Stimulated activated CD4-positive, alpha-beta T cell treated with anti-CD3 and anti-CD28 coated beads, Interleukin-15, amount 100 ng/mL, for 48 hours (primary cell): Measurements from ENCODE around the gene RNF151.
A peak's percentile ranks its signal among the peaks of the same experiment; 100 is the strongest.

Experiments used
- DNase-seq, 2 donors: peaks; one replicate each; pipeline ENCODE4 v3.0.0-alpha.2; 2020; ENCODE audit warnings: low read depth in 2 of 2

RNF151 gene

DNA sequence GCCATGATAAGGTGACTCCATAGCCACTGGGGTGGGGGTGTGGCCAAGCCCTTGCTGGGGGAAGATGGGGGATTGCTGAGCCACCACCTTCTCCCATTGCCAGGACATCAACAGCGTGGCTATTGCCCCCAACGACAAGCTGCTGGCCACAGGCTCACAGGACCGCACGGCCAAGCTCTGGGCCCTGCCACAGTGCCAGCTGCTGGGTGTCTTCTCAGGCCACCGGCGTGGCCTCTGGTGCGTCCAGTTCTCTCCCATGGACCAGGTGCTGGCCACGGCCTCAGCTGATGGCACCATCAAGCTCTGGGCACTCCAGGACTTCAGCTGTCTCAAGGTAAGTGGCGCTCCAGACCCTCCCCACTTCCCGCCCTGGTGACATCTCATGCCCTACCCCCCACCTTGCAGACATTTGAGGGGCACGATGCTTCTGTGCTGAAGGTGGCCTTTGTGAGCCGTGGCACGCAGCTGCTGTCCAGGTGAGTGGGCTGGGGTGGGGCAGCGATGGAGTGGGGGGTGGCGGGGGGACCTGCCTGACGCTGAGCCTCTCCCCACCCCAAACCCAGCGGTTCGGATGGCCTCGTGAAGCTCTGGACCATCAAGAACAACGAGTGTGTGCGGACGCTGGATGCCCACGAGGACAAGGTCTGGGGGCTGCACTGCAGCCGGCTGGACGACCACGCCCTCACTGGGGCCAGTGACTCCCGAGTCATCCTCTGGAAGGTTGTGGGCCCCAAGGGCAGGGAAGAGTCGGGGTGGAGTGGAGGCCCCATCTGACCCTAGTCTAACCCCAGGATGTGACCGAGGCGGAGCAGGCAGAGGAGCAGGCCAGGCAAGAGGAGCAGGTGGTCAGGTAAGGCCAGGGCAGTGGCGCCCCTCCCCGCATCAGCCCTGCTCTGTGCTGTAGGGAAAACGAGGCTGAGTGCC lies 10.6 kb downstream of the RNF151 start:
- no peak for DNase-seq

DNA sequence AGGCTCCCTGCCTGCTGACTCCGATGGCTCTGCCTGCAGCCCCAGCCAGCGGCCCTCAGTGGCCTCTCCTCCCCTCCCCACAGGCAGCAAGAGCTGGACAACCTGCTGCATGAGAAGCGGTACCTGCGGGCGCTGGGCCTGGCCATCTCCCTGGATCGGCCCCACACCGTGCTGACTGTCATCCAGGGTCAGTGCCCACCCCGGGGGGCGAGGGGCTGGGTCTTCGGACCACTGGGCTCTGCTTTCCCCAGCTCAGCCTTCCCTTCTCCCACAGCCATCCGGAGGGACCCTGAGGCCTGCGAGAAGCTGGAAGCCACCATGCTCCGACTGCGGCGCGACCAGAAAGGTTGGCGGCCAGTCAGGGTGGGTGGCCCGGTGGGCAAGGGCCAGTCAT lies 11.2 kb downstream of the RNF151 start:
- DNase-seq: no peak

DNA sequence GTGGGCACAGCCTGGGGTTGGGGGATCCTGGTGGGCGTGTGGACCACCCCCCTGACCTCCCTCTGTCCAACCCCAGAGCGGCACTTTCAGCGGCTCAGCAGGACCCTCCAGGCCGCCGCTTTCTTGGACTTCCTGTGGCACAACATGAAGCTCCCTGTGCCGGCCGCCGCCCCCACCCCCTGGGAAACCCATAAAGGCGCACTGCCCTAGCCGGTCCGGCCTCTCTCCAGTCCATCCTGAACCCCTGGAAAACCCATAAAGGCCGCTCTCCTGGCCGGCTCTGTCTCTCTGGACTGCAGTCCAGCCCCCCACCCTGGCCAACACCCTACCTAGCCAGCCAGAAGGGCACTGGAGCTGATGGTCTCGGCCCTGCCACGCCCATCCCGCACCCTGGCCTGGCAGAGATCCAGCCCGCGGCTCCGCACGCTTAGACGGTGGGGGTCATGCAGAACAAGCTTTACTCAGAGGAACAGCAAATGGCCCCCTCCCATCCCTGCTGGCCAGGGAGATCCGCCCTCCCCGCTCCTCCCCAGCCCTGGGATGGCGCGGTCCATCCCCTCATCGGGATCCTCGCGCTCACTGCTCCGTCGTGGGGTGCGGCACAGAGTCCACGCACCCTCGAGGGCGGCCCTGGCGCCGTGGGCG lies 11.9 kb downstream of the RNF151 start:
- DNase-seq: no peak

- no peak for DNase-seq
These were observed 12.8 kb downstream of the RNF151 start for GRCh38 chr16:1979271-1980029.

DNA sequence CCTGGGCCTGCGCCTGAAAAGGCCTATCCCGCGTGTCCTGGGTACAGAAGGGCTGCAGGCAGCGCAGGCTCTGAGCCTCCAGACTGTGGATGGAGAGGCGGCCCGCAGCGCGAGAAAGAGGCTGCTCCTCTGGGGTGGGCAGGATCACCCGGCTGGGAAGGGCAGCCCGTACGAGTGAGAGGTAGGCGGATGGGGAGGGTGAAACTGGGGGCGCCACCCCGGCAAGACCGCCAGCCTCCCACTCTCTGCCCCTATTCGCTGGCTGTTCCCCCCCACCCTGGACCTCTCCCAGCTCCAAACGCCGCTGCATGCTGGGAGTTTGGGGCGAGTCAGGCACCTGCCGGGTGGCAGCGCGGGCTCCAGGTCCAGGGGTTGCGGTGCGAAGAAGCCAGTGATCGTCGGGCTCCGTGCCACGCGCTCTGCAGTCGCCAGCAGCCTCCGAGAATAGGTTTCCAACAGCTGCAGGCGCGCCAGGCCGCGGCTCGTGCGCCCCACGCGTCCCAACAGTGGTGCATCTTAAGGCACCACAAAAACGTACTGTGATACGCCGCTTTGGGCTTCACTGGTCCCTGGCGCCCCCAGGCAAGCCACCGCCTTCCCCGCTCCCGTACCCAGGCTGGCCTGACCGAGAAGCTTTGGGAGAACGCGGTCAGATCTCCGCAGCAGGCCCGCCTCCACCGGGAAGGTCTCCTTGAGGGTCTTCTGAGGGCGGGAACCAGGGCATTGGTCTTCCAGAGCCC lies 13.5 kb downstream of the RNF151 start:
- DNase-seq: no peak

- DNase-seq: no peak
These were observed 14.1 kb downstream of the RNF151 start for GRCh38 chr16:1980770-1981087.

GRCh38 chr16:1981398-1981836 lies 14.8 kb downstream of the RNF151 start, which contains the start of gene NOXO1:
NOXO1 (minus strand) TSS chr16:1981469; CDS start chr16:1981179, 290 bp downstream.
- DNase-seq: no peak

DNA sequence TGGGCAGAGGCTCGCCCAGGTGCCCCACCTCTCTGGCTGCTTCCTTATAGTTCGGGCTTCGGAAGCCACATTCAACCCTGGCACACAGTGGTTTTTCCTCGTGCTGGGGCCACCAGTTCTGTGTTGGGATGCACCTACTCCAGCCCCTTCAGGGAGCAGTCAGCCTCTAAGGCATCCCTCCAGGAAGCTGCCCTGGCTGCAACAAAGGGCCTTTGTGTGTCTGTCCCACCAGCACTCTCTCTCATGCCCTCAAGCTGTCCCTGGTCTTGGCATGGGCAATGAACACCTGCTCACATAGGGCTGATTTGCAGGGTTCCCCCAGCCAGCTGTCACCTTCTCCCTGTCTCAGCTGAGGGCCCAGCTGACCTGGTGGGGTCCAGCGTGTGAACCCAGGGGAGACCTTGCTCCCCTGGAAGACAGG lies 15.4 kb downstream of the RNF151 start:
- DNase-seq: no peak

DNA sequence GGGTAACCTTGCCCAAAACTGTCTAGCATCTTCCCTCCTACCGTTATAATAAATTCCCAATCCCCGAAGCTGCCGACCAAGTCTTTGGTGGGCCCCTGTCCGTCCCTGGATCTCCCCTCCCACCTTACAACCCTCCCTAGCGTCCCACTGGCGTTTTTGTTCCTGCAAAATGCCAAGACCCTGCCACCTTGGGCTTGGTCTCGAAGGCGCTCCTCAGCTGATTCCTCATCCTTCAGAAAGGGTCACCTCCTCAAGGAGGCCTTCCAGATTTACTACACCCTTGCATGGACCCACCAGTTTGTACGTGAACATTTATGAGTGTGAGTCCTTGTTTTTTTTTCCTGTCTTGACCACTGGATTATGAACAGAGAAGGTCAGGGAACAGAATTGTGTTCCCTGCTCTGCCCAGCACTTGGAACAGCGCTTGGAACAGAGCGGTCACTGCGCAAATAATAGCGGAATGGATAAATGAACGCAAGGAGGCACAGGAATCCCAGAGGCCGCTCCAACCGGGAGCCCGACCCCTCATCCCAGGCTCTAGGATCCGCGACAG lies 16.4 kb downstream of the RNF151 start:
- no peak for DNase-seq

DNA sequence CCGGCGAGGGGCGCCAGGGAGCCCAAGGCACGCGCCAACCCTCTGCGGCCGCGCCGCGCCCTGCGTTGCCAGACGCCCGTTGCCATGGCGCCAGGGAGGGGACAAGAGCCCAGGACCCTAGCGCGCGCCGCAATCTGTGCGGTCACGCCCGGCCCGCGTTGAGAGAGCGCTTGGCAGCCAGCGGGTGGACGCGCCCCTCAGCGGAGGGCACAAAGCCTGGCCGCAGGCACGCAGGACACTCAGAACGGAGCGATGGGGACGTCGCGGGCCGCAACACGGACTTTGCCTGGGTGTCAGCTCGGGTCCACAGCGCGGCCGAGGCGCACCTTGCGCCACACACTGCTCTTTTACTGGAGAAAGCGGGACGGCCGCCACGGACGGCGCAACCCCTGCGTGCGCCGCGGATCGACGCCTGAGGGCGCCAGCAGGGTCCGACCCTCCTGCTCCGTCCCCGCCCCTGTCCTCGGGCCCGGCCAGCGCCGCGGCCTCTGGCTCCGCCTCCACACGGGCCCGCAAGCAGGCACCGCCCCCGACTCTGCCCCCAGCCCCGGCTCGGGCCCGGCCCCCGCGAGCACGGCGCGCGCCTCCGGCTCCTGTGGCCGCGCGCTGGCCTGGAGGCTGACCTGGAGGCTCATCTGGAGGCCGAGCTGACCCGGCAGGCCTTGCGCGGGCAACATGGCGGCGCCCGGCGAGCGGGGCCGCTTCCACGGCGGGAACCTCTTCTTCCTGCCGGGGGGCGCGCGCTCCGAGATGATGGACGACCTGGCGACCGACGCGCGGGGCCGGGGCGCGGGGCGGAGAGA lies 17.1 kb downstream of the RNF151 start, which contains the start of gene GFER:
TSS of gene GFER (plus strand) at position 650 of the 803 bp plus-strand sequence. CDS start at position 676, 26 bp downstream.
- DNase-seq: peak in 1 of 2 donors; percentile 70

- no peak for DNase-seq
These were observed 17.9 kb downstream of the RNF151 start for GRCh38 chr16:1984347-1985225.

- no peak for DNase-seq
These were observed 19.0 kb downstream of the RNF151 start for GRCh38 chr16:1985466-1986150.

DNA sequence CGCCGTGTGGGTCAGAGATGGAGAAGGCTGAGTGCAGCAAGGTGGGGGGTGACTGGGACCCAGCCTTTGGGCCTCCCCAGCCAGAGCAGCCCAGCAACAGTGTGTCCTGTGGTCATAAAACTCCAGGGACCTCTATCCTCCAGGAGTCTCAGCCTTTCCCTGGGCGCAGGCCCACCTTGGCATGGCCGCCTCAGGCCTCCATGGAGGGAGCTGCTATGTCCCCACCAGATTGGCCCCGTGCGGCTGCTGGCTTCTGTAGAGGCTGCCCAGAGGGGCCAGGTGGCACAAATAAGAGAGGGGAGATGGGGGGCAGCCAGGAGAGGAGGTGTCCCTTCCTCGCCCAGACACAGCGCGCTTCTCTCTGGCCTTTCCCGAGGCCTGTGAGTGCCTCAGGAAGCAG lies 20.5 kb downstream of the RNF151 start:
- no peak for DNase-seq

- no peak for DNase-seq
These were observed 22.8 kb downstream of the RNF151 start, which contains the start of gene SYNGR3 for GRCh38 chr16:1989209-1990100. SYNGR3 (plus strand) TSS chr16:1989970; CDS start chr16:1990103, 133 bp downstream.

- DNase-seq: no peak
These were observed 23.4 kb downstream of the RNF151 start for GRCh38 chr16:1990101-1990350.

DNA sequence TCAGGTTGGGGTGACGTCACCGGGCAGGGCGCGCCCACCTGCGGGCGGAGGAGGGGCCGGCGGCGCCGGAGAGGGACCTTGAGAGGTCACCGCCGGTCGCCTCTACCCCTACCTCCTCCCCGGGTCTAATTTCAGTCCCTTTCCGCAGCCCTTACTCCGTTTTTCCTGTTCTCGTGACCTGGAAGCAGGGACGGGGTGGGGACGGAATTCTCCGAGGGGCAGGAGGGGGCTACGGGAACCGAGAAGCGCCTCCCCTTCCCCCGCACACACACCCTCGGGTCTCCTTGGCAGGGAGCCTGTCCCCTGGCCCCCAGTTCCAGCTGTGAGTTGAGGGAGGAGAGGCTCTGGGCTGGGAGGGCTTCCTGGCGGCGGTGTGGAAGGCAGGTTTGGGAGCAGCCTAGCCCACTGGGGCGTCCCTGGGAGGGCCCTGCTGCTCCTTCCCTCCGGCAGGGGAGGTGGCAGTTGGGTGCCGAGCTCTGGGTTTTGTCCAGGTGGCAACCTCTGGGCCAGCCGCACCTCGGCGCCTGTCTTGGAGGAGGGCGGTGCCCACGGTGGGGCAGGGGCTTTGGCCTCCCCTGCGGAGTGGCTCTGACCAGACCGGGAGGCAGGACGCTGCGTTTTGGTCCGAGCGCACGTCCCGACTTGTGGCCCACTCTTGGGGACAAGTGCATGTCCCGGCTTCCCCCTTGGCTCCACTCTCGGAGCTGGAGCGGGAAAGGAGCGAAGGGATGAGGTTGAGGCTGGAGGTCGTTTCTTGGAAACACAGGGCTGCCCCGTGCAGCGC lies 23.9 kb downstream of the RNF151 start:
- DNase-seq: no peak

DNA sequence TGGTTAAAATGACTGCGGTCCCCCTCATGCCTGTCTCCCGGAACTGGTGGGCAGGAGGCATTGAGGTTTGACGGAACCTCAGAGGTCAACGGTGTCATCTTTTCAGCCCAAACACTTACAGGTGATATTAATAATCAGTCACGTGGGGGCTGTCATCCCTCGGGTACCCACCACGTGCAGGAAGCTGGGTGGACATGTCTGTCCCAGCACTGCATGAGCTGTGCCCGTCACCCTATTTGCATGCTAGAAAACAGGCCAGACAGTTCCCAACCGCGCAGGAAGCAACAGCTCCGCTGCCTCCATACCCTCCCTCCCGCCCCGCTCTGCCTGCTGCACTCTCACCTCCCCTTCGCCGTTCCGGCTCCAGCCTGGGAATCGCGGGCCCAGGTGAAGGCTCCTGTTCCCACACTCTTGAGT lies 24.5 kb downstream of the RNF151 start:
- DNase-seq: no peak
